Measurements from ENCODE around the gene MAP7. TPM values are rescaled to one million over a fixed set of nuclear protein-coding genes. Genes with fewer than 3 reads are reported as not detected.

MAP7 gene
- total and polyA plus RNA-seq, 2 experiments from 2014 or later = 0.76 to 0.79 TPM

GRCh38 chr6:136511926-136512325, 38.3 kb downstream of the MAP7 start:
- Histone ChIP-seq H3K9ac (no peak overlapping the region), H3K79me2 (ENCODE audit: insufficient read depth) (no peaks in the 10 kb centered on the region), H4K20me1 (ENCODE audit: insufficient read depth) (no peaks in the 10 kb centered on the region), H3K36me3 (ENCODE audit: low read depth) (no peaks in the 10 kb centered on the region), H3K4me2 (ENCODE audit: unreplicated experiment) (no peak overlapping the region), H2AFZ (no peak overlapping the region), H3K4me1 (ENCODE audit: insufficient read depth) (peaks cover 5% of the 10 kb centered on the region; the same call in 1 of the 2 replicates), H3K27me3 (replicated peaks; ENCODE audit: insufficient read depth) (no peaks in the 10 kb centered on the region), H3K27ac (no peak overlapping the region), H3K9me3 (ENCODE audit: low read depth) (no peaks in the 10 kb centered on the region), H3F3A (ENCODE audit: insufficient read depth) (no peaks in the 10 kb centered on the region), H3K9me2 (ENCODE audit: insufficient read depth) (no peaks in the 10 kb centered on the region), H3K4me3 (no peak overlapping the region)
- in situ Hi-C loops (cut with MboI) = no loop called here
- no peak for DNase-seq
- 91% methylated on average over 3 of the region's 3 CpGs for WGBS, 2 experiments (ENCODE audit: low coverage in 1 of 2, low lambda C conversion rate in 2 of 2, missing lambda C conversion rate in 2 of 2)
- TF ChIP-seq EZH2phosphoT487 (IDR thresholded peaks at IDR 0.05; ENCODE audit: insufficient read depth, low read depth) = no peak
- no peak for TF ChIP-seq EZH2 (IDR thresholded peaks at IDR 0.05; ENCODE audit: insufficient read depth, poor library complexity, severe bottlenecking)

- H2AFZ ChIP-seq = no peak overlapping the region
- no peaks in the 10 kb centered on the region for H3K9me3 ChIP-seq (ENCODE audit: low read depth)
- in situ Hi-C loops (cut with MboI) = no loop called here
- H3K9me2 ChIP-seq (ENCODE audit: insufficient read depth) = no peaks in the 10 kb centered on the region
- 83 to 97% methylated on average over 1 of the region's 1 CpG for WGBS, 2 experiments (ENCODE audit: low coverage in 1 of 2, low lambda C conversion rate in 2 of 2, missing lambda C conversion rate in 2 of 2)
- H3K4me2 ChIP-seq (ENCODE audit: unreplicated experiment) = no peak overlapping the region
- TF ChIP-seq EZH2 (IDR thresholded peaks at IDR 0.05; ENCODE audit: insufficient read depth, poor library complexity, severe bottlenecking) (no peak), EZH2phosphoT487 (IDR thresholded peaks at IDR 0.05; ENCODE audit: insufficient read depth, low read depth) (no peak)
- no peaks in the 10 kb centered on the region for H3K27me3 ChIP-seq (replicated peaks; ENCODE audit: insufficient read depth)
- no peak overlapping the region for H3K27ac ChIP-seq
- no peaks in the 10 kb centered on the region for H4K20me1 ChIP-seq (ENCODE audit: insufficient read depth)
- H3K4me3 ChIP-seq = no peak overlapping the region
- H3F3A ChIP-seq (ENCODE audit: insufficient read depth) = no peaks in the 10 kb centered on the region
- H3K36me3 ChIP-seq (ENCODE audit: low read depth) = no peaks in the 10 kb centered on the region
- H3K9ac ChIP-seq = no peak overlapping the region
- H3K4me1 ChIP-seq (ENCODE audit: insufficient read depth) = peaks cover 5% of the 10 kb centered on the region; the same call in 1 of the 2 replicates
- no peak for DNase-seq
- H3K79me2 ChIP-seq (ENCODE audit: insufficient read depth) = no peaks in the 10 kb centered on the region
Measured at GRCh38 chr6:136511397-136511796, 38.8 kb downstream of the MAP7 start.

GRCh38 chr6:136510782-136511181, 39.4 kb downstream of the MAP7 start:
- Histone ChIP-seq H3K4me2 (ENCODE audit: unreplicated experiment) (no peak overlapping the region), H3K79me2 (ENCODE audit: insufficient read depth) (no peaks in the 10 kb centered on the region), H3K36me3 (ENCODE audit: low read depth) (no peaks in the 10 kb centered on the region), H2AFZ (no peak overlapping the region), H3K27ac (no peak overlapping the region), H3K4me1 (ENCODE audit: insufficient read depth) (peaks cover 5% of the 10 kb centered on the region; the same call in 1 of the 2 replicates), H3K9me3 (ENCODE audit: low read depth) (no peaks in the 10 kb centered on the region), H3K4me3 (no peak overlapping the region), H3K9me2 (ENCODE audit: insufficient read depth) (no peaks in the 10 kb centered on the region), H3K27me3 (replicated peaks; ENCODE audit: insufficient read depth) (no peaks in the 10 kb centered on the region), H4K20me1 (ENCODE audit: insufficient read depth) (no peaks in the 10 kb centered on the region), H3F3A (ENCODE audit: insufficient read depth) (no peaks in the 10 kb centered on the region), H3K9ac (no peak overlapping the region)
- DNase-seq = no peak
- TF ChIP-seq EZH2 (IDR thresholded peaks at IDR 0.05; ENCODE audit: insufficient read depth, poor library complexity, severe bottlenecking) = no peak
- no peak for TF ChIP-seq EZH2phosphoT487 (IDR thresholded peaks at IDR 0.05; ENCODE audit: insufficient read depth, low read depth)
- in situ Hi-C loops (cut with MboI) = no loop called here
- WGBS, 2 experiments (ENCODE audit: low coverage in 1 of 2, low lambda C conversion rate in 2 of 2, missing lambda C conversion rate in 2 of 2) = 87% methylated on average over 4 of the region's 4 CpGs

GRCh38 chr6:136510299-136510698, 39.9 kb downstream of the MAP7 start:
- WGBS, 2 experiments (ENCODE audit: low coverage in 1 of 2, low lambda C conversion rate in 2 of 2, missing lambda C conversion rate in 2 of 2) = 86 to 96% methylated on average over 5 of the region's 5 CpGs
- no peaks in the 10 kb centered on the region for H3K36me3 ChIP-seq (ENCODE audit: low read depth)
- no peaks in the 10 kb centered on the region for H3K27me3 ChIP-seq (replicated peaks; ENCODE audit: insufficient read depth)
- H3K4me1 ChIP-seq (ENCODE audit: insufficient read depth) = peaks cover 5% of the 10 kb centered on the region; the same call in 1 of the 2 replicates
- no peaks in the 10 kb centered on the region for H3K9me2 ChIP-seq (ENCODE audit: insufficient read depth)
- in situ Hi-C loops (cut with MboI) = no loop called here
- H3F3A ChIP-seq (ENCODE audit: insufficient read depth) = no peaks in the 10 kb centered on the region
- H3K4me2 ChIP-seq (ENCODE audit: unreplicated experiment) = no peak overlapping the region
- no peak for DNase-seq
- H3K4me3 ChIP-seq = no peak overlapping the region
- H4K20me1 ChIP-seq (ENCODE audit: insufficient read depth) = no peaks in the 10 kb centered on the region
- no peak overlapping the region for H3K9ac ChIP-seq
- TF ChIP-seq EZH2 (IDR thresholded peaks at IDR 0.05; ENCODE audit: insufficient read depth, poor library complexity, severe bottlenecking) = no peak
- TF ChIP-seq EZH2phosphoT487 (IDR thresholded peaks at IDR 0.05; ENCODE audit: insufficient read depth, low read depth) = no peak
- no peak overlapping the region for H3K27ac ChIP-seq
- H3K9me3 ChIP-seq (ENCODE audit: low read depth) = no peaks in the 10 kb centered on the region
- no peaks in the 10 kb centered on the region for H3K79me2 ChIP-seq (ENCODE audit: insufficient read depth)
- H2AFZ ChIP-seq = no peak overlapping the region

Data from GM23248 (cell line).